LHCN-M2 (cell line): Measurements from ENCODE around the gene ADCY9. TPM values are rescaled to one million over a fixed set of nuclear protein-coding genes. Genes with fewer than 3 reads are reported as not detected.

ENCODE experiments used
- DNase-seq: peaks from one replicate; pipeline ENCODE4 v3.0.0-alpha.2; 2012; ENCODE audit warnings: low read depth
- total RNA-seq: library from RNA; depleted of rRNA; stranded (reverse); fragments of >200 nt; gene quantifications from 2 replicates; pipeline ENCODE4 v1.2.3, GENCODE V29; 2014

The ADCY9 gene
- total RNA-seq, 1 experiment from 2014 or later: 11.7 TPM

GRCh38 chr16:4033951-4034350, 82.3 kb downstream of the ADCY9 start:
- no peak for DNase-seq

GRCh38 chr16:4032768-4033167, 83.5 kb downstream of the ADCY9 start:
- no peak for DNase-seq

GRCh38 chr16:4028144-4028543, 88.1 kb downstream of the ADCY9 start:
- no peak for DNase-seq

GRCh38 chr16:4026854-4027253, 89.4 kb downstream of the ADCY9 start:
- DNase-seq: no peak

GRCh38 chr16:4025428-4025827, 90.8 kb downstream of the ADCY9 start:
- DNase-seq: no peak

GRCh38 chr16:4021916-4022315, 94.3 kb downstream of the ADCY9 start:
- DNase-seq: no peak

GRCh38 chr16:4021070-4021779, 95.0 kb downstream of the ADCY9 start:
- DNase-seq: no peak

- DNase-seq: peak; percentile 8
Measured at GRCh38 chr16:4019371-4019791, 96.9 kb downstream of the ADCY9 start.

GRCh38 chr16:4018391-4018790, 97.9 kb downstream of the ADCY9 start:
- peak; percentile 86 for DNase-seq

GRCh38 chr16:4017807-4018206, 98.4 kb downstream of the ADCY9 start:
- DNase-seq: no peak

GRCh38 chr16:4016658-4017057, 99.6 kb downstream of the ADCY9 start:
- DNase-seq: peak; percentile 21

- DNase-seq: peak; percentile 19
Measured at GRCh38 chr16:4016005-4016352, 100.3 kb downstream of the ADCY9 start.

GRCh38 chr16:4015275-4016004, 100.8 kb downstream of the ADCY9 start:
- no peak for DNase-seq

- no peak for DNase-seq
Measured at GRCh38 chr16:4011940-4012629, 104.2 kb downstream of the ADCY9 start.

GRCh38 chr16:4011225-4011939, 104.9 kb downstream of the ADCY9 start:
- DNase-seq: no peak

- no peak for DNase-seq
Measured at GRCh38 chr16:4010225-4011158, 105.8 kb downstream of the ADCY9 start.

- no peak for DNase-seq
Measured at GRCh38 chr16:4009177-4009576, 107.1 kb downstream of the ADCY9 start.

GRCh38 chr16:4008116-4008515, 108.1 kb downstream of the ADCY9 start:
- no peak for DNase-seq

GRCh38 chr16:4006397-4006999, 109.7 kb downstream of the ADCY9 start:
- no peak for DNase-seq

- DNase-seq: no peak
Measured at GRCh38 chr16:4005731-4006130, 110.5 kb downstream of the ADCY9 start.
